T-helper 22 cell (primary cell): ENCODE data around the gene HPSE2.

Experiments used
- DNase-seq: peaks from one replicate; pipeline ENCODE4 v3.0.0-alpha.2; 2020; ENCODE audit warnings: low read depth

The HPSE2 gene

GRCh38 chr10:98675902-98676301 is 559.8 kb downstream of the HPSE2 start:
- no peak for DNase-seq

GRCh38 chr10:98673171-98673782 is 562.4 kb downstream of the HPSE2 start:
- DNase-seq: no peak

DNA sequence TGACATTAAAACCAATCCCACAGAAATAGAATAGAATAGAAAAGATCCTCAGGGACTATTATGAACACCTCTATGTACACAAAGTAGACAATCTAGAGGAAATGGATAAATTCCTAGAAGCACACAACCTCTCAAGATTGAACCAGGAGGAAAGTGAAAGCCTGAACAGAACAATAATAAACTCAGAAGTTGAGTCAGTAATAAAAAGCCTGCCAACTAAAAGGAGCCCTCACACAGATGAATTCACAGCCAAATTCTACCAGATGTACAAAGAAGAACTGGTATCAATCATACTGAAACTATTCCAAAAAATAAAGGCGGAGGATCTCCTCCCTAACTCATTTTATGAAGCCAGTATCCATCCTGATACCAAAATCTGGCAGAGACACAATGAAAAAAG is 568.6 kb downstream of the HPSE2 start:
- DNase-seq: no peak

- DNase-seq: no peak
Measured at GRCh38 chr10:98666276-98666675, 569.4 kb downstream of the HPSE2 start.

DNA sequence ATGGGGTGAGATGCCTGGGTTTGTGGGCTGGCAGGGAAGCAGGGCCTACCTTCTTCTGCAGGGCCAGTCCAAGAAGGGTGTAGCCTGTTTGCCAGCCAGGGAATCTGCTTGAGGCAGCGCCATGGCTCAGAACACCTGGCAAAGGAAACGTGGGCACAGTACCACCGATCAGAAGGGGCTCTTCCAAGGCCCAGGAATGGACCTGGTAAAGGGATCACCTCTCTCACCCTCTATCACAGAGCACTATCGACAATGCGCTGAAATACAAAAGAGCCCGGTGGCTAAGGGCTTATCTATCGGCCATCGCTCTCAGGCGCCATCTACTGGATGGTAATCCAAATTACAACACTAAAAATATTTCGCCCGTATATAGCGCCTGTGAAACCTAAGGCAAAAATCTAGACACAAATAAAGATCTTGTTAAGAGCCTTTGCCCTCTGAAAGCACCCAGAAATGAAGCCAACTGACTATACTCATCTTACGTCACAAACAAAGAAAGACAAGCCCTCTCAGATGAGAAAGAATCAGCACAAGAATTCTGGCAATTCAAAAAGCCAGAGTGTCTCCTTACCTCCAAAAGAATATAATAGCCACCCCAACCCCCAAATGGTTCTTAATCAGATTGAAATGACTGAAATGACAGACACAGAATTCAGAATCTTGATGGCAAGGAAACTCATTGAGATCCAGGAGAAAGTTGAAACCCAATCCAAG is 571.2 kb downstream of the HPSE2 start:
- DNase-seq: no peak

GRCh38 chr10:98659951-98660350 is 575.7 kb downstream of the HPSE2 start:
- no peak for DNase-seq

DNA sequence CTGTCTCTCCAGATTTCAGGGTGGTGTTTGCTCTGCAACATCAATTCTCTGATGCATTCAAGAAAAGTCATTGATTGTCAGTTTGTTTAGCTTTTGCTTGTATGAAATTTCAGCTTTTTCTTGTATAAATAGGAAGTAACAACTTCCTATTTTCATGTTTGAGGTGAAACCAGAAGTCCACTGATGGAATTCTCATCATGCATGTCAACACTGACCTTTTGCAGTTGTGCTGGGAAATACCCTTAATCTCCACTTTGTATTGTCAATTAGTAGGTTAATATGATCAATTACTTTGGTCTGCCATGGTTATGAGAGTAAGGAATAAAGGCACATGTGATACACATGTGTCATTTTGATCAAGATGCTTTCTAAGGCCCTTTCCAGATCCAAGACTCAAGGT is 580.2 kb downstream of the HPSE2 start:
- DNase-seq: no peak

- DNase-seq: no peak
Measured at GRCh38 chr10:98649170-98649569, 586.5 kb downstream of the HPSE2 start.

- no peak for DNase-seq
Measured at GRCh38 chr10:98646998-98647917, 588.4 kb downstream of the HPSE2 start.

DNA sequence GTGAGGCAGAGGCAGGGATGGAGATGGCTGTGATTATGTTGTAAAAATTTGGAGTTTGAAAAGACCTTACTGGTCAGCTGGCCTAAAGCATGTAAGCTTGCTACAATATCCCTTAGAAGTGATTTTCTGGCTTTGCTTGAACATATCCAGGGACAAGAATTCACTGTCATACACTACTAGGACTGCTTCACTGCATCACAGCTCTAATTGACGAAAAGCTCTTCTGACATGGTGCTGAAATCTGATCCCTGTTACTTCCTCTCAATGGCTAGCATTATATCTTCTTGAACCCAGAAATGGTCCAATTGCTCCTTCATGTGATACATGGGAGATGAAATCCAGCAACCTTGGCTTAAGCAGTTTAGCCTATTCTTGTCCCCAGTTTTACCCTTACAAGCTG is 591.2 kb downstream of the HPSE2 start:
- DNase-seq: no peak

DNA sequence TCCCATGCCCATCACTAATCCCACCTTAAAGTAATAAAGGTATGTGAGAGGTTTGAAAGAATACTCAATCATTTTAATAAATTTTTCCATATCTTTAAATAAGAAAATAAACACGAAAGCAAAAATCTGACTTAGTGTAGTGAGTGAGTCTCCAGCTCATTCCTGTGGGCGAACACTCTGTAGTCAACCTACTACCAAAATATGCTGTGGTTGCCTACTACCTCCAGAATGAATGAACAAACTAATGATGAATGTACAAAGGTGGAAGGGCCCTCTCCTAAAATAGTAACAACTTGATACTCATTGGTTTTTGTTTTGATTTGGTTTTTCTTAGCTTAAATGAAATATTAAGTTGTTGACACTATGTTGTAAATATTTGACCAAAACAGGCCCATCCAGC is 593.4 kb downstream of the HPSE2 start:
- DNase-seq: no peak

DNA sequence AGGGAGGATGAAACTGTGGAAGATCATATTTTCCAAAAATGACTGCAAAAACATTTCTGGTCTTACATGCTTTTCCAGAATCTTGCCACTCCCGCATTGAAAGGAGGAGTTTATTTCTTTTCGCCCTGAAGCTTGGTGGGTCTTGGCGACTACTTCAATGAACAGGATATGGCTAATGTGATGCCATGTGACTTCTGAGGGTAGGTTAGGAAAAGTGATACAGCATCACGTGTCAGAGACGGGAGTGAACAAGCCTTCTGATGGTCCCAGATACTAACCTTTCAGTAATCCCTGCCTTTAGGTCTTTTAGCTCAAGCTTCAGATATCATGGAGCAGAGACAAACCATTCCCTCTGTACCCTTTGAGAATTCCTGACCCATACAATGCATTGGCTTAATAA is 596.7 kb downstream of the HPSE2 start:
- no peak for DNase-seq

DNA sequence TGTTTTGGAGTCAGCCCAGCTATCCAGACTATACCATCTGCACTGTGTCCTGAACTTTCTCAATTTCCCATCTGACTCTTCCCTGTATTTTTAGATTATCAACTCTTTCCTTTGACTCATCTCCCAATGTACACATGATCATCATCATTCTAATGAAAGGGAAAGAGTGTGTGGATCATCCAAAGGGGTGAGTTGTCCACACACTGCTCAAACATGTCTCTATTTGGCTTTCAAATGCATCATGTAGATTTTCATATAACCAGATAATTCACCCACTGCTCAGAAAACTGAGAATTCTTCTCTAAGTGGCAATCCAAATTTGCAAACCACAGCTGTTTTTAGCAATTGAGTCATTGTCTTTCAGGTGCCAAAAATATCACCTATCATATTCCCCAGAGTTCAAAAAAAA is 598.7 kb downstream of the HPSE2 start:
- DNase-seq: no peak

GRCh38 chr10:98632456-98633150 is 603.0 kb downstream of the HPSE2 start:
- no peak for DNase-seq

GRCh38 chr10:98628206-98628605 is 607.4 kb downstream of the HPSE2 start:
- no peak for DNase-seq

GRCh38 chr10:98627711-98628110 is 607.9 kb downstream of the HPSE2 start:
- no peak for DNase-seq

- DNase-seq: no peak
Measured at GRCh38 chr10:98624963-98625362, 610.7 kb downstream of the HPSE2 start.

DNA sequence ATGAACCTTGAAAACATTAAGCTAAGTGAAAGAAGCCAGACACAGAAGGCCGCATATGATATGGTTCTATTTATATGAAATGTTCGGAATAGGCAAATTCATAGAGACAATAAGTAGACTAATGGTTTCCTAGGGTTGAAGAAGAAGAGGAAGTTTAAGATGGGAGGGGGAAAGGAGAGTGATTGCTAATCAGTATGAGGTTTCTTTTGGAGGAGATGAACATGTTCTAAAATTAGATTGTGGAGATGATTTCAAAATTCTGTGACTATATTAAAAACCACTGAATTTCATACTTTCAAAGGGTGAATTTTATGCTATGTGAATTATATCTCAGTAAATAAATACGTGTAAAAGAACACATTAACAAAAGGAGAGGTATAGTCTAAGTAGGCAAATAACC is 612.5 kb downstream of the HPSE2 start:
- no peak for DNase-seq

DNA sequence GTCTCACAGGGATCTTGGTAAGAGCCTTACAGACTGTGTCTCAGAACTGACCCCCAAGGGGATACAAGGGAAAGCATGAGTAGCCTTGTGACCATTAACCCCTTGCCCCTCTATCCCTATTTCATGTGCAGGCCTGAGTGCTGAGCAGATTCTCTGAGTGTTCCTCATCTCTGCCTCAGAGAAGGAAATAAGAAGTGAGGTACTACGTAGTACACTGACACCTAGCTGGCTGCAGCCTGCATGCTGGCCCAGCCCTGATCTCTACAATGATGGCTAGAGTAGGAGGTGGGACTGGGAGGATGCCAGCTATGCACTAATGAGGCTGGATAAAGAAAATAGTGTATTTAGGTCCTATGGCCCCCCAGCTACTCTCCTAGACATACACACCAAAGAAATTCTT is 614.0 kb downstream of the HPSE2 start:
- DNase-seq: no peak

GRCh38 chr10:98620503-98620902 is 615.1 kb downstream of the HPSE2 start:
- DNase-seq: no peak

GRCh38 chr10:98619446-98619845 is 616.2 kb downstream of the HPSE2 start:
- no peak for DNase-seq

- no peak for DNase-seq
Measured at GRCh38 chr10:98617906-98618520, 617.6 kb downstream of the HPSE2 start.
